Measurements from ENCODE around the gene NHLRC4. TPM values are rescaled to one million over a fixed set of nuclear protein-coding genes. Genes with fewer than 3 reads are reported as not detected.

The NHLRC4 gene
- polyA plus RNA-seq, 1 donor (not counting 4 experiments of a cell fraction or from before 2014, with no cell fraction given), result 0.10 TPM

GRCh38 chr16:588639-588888 lies 21.8 kb downstream of the NHLRC4 start:
- no peak for FAIRE-seq
- peak overlapping the region; percentile 80 to 90 (median 88) for H3K4me3 ChIP-seq (ENCODE audit: control insufficient read depth in 2 of 3, extremely low read depth in 1 of 3, insufficient read depth in 2 of 3, low read depth in 1 of 3, low read length in 3 of 3)
- H3K9me1 ChIP-seq (ENCODE audit: control insufficient read depth, extremely low read depth, insufficient read depth, low read length), result peaks cover 12% of the 10 kb centered on the region
- peak overlapping the region; percentile 94 for H3K4me2 ChIP-seq (ENCODE audit: control insufficient read depth, extremely low read depth, insufficient read depth, low read depth, low read length)
- peaks cover 20% of the 10 kb centered on the region for H4K20me1 ChIP-seq (ENCODE audit: control insufficient read depth, extremely low read depth, insufficient read depth, low read length)
- DNase-seq (ENCODE audit: low read depth, low spot score), result no peak
- no peaks in the 10 kb centered on the region for H3K9me3 ChIP-seq (ENCODE audit: control insufficient read depth, low read depth, low read length)
- peak overlapping the region; percentile 4 for H2AFZ ChIP-seq (ENCODE audit: control insufficient read depth, low read length)
- peak overlapping the region; percentile 89 for H3K9ac ChIP-seq (ENCODE audit: control insufficient read depth, extremely low read depth, insufficient read depth, low read length)
- H3K27ac ChIP-seq (ENCODE audit: control insufficient read depth, insufficient read depth, low read length), result peak overlapping the region; percentile 89
- no peaks in the 10 kb centered on the region for H3K36me3 ChIP-seq (ENCODE audit: control insufficient read depth in 2 of 2, extremely low read depth in 1 of 2, insufficient read depth in 2 of 2, low read length in 2 of 2)
- dilution Hi-C loops (cut with MboI; ENCODE audit: extremely low pct_ligation_motif_present, low sequenced_read_pairs), result no loop called here
- H3K27me3 ChIP-seq (ENCODE audit: control insufficient read depth, extremely low read depth, insufficient read depth, low read length), result peaks cover 3% of the 10 kb centered on the region
- peaks cover 43% of the 10 kb centered on the region for H3K4me1 ChIP-seq (ENCODE audit: control insufficient read depth, extremely low read depth, insufficient read depth, low read length)
- peaks cover 21% of the 10 kb centered on the region for H3K79me2 ChIP-seq (ENCODE audit: control insufficient read depth, insufficient read depth, low read length)
- TF ChIP-seq CTCF (optimal IDR thresholded peaks at IDR 0.05 in 1 of 3, IDR thresholded peaks at IDR 0.05 in 1 of 3, conservative IDR thresholded peaks at IDR 0.05 in 1 of 3; ENCODE audit: extremely low read depth in 1 of 3, insufficient read depth in 2 of 3, low read length in 3 of 3) (no peak), EZH2 (IDR thresholded peaks at IDR 0.05; ENCODE audit: low read length) (no peak)

- Histone ChIP-seq H3K36me3 (ENCODE audit: control insufficient read depth in 2 of 2, extremely low read depth in 1 of 2, insufficient read depth in 2 of 2, low read length in 2 of 2) (no peaks in the 10 kb centered on the region), H3K4me1 (ENCODE audit: control insufficient read depth, extremely low read depth, insufficient read depth, low read length) (peaks cover 48% of the 10 kb centered on the region), H3K9ac (ENCODE audit: control insufficient read depth, extremely low read depth, insufficient read depth, low read length) (peak overlapping the region; percentile 89), H2AFZ (ENCODE audit: control insufficient read depth, low read length) (peak overlapping the region; percentile 94), H4K20me1 (ENCODE audit: control insufficient read depth, extremely low read depth, insufficient read depth, low read length) (peaks cover 25% of the 10 kb centered on the region), H3K9me3 (ENCODE audit: control insufficient read depth, low read depth, low read length) (no peaks in the 10 kb centered on the region), H3K4me3 (ENCODE audit: control insufficient read depth in 2 of 3, extremely low read depth in 1 of 3, insufficient read depth in 2 of 3, low read depth in 1 of 3, low read length in 3 of 3) (peak overlapping the region; percentile 80 to 90 (median 88)), H3K79me2 (ENCODE audit: control insufficient read depth, insufficient read depth, low read length) (peaks cover 21% of the 10 kb centered on the region), H3K4me2 (ENCODE audit: control insufficient read depth, extremely low read depth, insufficient read depth, low read depth, low read length) (peak overlapping the region; percentile 94), H3K9me1 (ENCODE audit: control insufficient read depth, extremely low read depth, insufficient read depth, low read length) (peaks cover 12% of the 10 kb centered on the region), H3K27me3 (ENCODE audit: control insufficient read depth, extremely low read depth, insufficient read depth, low read length) (peaks cover 3% of the 10 kb centered on the region), H3K27ac (ENCODE audit: control insufficient read depth, insufficient read depth, low read length) (peak overlapping the region; percentile 89)
- DNase-seq (ENCODE audit: low read depth, low spot score) (peak; percentile 75), FAIRE-seq (no peak)
- no peak for TF ChIP-seq CTCF (optimal IDR thresholded peaks at IDR 0.05 in 1 of 3, IDR thresholded peaks at IDR 0.05 in 1 of 3, conservative IDR thresholded peaks at IDR 0.05 in 1 of 3; ENCODE audit: extremely low read depth in 1 of 3, insufficient read depth in 2 of 3, low read length in 3 of 3)
- TF ChIP-seq EZH2 (IDR thresholded peaks at IDR 0.05; ENCODE audit: low read length), result no peak
- dilution Hi-C loops (cut with MboI; ENCODE audit: extremely low pct_ligation_motif_present, low sequenced_read_pairs), result no loop called here
Measured at GRCh38 chr16:588889-589657, 22.3 kb downstream of the NHLRC4 start.
